HUDEP-2 (cell line): Measurements from ENCODE around the gene SLC26A11.

ENCODE experiments used
- DNase-seq, 76 experiments: peaks; one replicate each; lab custom pipeline; 2025; ENCODE audit not compliant: unreplicated experiment in 76 of 76; lab: John Stamatoyannopoulos, UW

The SLC26A11 gene

DNA sequence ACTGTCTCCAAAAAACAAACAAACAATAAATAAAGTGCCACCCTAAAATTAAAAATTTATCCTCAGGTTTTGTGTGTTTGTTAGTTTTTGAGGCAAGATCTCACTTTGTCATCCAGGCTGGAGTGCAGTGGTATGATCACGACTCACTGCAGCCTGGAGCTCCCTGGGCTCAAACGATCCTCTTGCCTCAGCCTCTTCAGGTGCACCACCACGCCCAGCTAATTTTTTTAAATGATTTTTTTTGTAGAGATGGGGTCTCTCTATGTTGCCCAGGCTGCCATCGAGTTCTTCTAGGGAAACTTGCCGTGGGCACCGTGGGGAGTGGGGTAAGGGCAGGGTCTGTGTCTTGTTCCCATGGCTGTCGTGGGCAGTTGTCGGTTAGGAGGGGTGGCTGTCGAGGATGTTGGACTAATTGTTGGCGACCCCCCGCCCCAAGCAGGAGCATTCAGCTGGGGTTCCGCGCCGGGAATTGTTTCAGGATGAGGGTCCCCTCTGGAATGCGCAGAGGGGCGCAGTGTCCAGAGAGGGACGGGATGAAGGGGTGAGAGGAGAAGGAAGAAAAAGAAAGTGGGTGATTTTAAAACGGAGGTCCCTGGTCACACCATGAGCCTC, 39.3 kb downstream of the SLC26A11 start:
- DNase-seq = peak in 1 of 76 experiments; percentile 6

GRCh38 chr17:80260069-80260535, 39.9 kb downstream of the SLC26A11 start:
- peak in 43 of 76 experiments; percentile 9 to 58 (median 32) for DNase-seq

GRCh38 chr17:80260791-80261158, 40.5 kb downstream of the SLC26A11 start, which contains the start of gene RNF213:
RNF213 (plus strand) TSS chr17:80260852; CDS start chr17:80263682, 2,830 bp downstream.
- peak in 18 of 76 experiments; percentile 7 to 49 (median 20) for DNase-seq

- DNase-seq = peak in 12 of 76 experiments; percentile 1 to 49 (median 19)
These were observed 41.1 kb downstream of the SLC26A11 start for GRCh38 chr17:80261159-80261894.

GRCh38 chr17:80261895-80262279, 41.7 kb downstream of the SLC26A11 start:
- no peak for DNase-seq

- peak in 3 of 76 experiments; percentile 3 to 27 (median 11) for DNase-seq
These were observed 42.1 kb downstream of the SLC26A11 start for GRCh38 chr17:80262291-80262690.

DNA sequence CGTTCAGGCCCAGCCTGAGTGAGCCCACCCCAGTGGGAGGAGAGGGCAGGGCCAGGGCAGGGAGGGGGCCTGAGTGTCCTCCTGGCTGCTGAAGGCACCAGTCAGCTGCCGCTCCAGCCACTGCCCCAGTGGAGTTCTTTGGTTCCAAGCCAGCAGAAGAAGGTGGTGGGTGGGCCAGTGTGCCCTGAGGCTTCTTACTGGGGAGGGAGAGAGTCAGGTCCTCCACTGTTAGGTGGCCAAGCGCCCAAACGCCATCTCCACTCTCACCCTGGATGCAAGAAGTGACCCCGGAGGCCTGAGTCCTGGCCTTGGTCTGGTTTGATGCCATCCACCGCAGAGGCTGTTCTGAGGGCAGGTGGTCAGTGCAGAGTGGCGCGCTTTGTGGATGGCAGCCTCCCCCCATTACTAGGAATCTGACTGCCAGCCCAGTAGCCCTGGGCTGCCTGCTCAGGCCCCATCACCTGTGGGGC, 42.6 kb downstream of the SLC26A11 start:
- peak in 2 of 76 experiments; percentile 4 to 27 for DNase-seq

DNA sequence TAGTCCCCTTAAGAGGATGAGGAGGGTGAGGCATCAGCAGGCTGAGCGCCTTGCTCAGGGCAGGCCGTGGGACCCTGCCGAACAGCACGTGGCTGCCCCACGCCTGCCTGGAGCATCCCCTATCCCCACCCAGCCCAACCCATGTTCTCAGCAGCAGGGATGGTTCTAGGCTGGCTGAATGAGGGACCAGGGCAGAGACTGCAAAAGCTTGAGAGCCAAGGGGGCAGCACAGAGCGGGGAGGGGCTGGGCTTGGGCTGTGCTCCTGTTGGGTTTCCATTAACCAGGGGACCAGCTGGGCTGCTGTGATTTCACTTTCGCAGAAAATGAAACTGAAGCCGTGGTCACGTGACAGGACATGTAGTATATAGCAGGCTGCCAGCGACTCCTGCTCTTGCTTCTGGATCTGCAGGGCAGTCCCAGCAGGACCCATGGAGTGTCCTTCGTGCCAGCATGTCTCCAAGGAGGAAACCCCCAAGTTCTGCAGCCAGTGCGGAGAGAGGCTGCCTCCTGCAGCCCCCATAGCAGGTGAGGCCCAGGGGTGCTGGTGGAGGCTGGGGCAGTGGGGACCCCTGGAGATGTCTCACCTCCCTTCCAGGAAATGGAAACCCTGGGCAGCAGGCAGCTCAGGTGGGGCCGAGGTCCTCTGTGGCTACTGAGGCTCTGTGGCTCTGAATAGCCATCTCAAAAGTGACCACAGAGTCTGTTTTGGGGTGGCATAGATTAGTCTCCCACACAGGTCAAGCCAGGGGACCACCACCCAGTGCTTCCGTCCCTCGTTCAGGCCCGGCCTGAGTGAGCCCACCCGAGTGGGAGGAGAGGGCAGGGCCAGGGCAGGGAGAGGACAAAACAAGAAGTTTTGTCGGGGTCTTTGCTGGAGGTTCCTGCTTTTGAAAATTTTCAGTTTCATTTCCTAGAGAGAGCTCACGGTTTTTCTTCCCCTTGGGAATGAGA, 43.3 kb downstream of the SLC26A11 start:
- DNase-seq = peak in 17 of 76 experiments; percentile 8 to 45 (median 27)

GRCh38 chr17:80264205-80265075, 44.2 kb downstream of the SLC26A11 start:
- DNase-seq = no peak

DNA sequence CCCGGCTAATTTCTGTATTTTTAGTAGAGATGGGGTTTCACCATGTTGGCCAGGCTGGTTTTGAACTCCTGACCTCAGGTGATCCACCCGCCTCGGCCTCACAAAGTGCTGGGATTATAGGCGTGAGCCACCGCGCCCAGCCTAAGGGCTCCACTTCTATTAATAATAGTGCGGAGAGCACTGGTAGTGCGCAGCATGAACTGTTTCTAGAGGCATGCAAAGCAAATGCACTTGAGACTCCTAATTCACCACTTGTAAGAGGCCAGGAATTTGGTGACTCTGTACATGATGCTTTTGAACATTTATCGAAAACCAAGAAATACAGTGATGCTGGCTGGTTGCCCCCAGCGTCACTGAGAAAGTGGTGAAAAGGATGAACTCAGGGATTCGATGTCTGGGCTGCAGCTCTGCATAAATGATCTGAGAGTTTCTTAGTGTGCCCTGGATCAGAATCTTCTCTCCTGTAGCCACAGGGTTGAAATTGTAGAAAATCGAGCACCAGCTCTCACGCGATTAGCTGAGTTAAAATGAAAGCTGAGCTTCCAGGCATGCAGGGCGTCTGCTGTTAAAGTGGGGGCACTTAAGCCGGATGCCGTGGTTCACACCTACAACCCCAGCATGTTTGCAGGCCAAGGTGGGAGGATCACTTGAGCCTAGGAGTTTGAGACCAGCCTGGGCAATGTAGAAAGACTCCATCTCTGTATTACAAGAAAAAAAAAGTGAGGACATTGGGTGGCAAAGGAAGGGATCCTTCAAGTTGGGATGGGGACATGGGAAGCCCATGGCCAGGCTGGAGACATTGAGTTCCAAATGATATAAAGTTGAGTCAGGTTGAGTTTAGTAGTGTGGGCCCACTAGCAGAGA, 45.2 kb downstream of the SLC26A11 start:
- no peak for DNase-seq

DNA sequence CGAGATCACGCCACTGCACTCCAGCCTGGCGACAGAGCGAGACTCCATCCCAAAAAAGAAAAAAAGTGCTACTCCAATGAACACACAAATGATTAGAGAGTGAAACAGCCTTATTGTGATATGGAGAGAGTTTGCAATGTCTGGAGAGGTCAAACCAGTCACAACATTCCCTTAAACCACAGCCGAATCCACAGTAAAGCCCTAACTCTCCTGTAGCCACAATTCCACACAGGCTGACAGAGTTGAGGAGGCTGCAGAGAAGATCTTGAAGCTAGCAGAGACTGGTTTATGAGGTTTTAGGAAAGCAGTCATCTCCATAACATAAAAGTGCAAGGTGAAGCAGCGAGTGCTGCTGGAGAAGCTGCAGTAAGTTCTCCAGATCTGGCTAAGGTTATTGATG, 47.2 kb downstream of the SLC26A11 start:
- DNase-seq = no peak

- DNase-seq = no peak
These were observed 48.2 kb downstream of the SLC26A11 start for GRCh38 chr17:80268427-80268826.

DNA sequence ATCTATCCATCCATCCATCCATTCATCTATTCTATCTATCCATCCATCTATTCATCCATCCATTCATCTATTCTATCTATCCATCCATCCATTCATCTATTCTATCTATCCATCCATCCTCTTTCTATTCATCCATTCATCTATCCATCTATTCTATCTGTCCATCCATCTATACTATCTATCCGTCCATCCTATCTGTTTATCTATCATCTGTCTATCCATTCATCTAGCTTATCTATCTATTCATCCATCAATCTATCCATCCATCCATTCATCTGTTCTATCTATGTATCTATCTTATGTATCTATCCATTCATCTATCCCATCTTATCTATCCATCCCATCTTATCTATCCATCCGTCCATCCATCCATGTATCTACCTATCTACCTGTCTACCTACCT, 49.2 kb downstream of the SLC26A11 start:
- no peak for DNase-seq

GRCh38 chr17:80270104-80270503, 49.9 kb downstream of the SLC26A11 start:
- no peak for DNase-seq

DNA sequence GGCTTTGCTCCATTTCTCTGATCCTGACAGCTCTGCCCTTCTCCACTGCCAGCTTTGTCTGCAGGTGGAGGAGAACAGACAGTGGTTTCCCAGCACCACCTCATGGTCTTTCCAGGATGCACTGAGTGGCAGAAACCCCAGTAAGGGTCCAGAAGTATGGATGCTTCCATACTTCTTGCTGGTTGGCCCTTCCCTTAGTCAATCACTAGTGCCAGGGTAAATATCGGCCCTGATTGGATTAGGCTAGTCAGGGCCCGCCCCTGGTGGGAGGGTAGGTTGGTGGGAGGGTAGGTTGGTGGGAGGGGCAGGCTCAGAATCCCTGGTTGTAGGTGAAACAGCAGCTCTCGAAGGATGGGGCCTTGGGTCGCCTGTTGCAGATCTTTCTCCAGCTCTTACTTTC, 50.6 kb downstream of the SLC26A11 start:
- DNase-seq = peak in 41 of 76 experiments; percentile 8 to 68 (median 35)

DNA sequence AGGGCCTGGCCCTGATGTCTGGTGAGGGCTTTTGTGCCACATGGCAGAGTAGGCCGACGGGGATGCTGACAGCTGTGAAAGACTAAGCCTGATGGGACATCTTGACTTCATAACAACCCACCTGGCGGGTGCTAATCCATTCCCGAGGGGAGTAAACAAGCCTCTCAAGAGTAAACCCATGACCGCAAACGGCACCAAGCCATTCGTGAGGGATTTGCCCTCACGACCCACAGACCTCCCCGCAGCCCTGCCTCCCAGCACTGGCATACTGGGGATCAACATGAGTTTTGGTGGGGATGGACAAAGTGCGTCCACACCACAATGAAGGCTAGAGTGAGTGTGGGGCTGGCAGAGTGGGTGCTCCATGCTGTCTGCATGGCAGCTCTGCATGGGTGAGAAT, 52.1 kb downstream of the SLC26A11 start:
- no peak for DNase-seq

GRCh38 chr17:80274331-80274730, 54.1 kb downstream of the SLC26A11 start:
- no peak for DNase-seq

- no peak for DNase-seq
These were observed 54.7 kb downstream of the SLC26A11 start for GRCh38 chr17:80274871-80275449.
